Suprapubic skin (tissue), 4 donors: Measurements from ENCODE around the gene KRT31. TPM values are rescaled to one million over a fixed set of nuclear protein-coding genes. Genes with fewer than 3 reads are reported as not detected.

Experiments used
- DNase-seq, 2 donors: peaks; one replicate each; pipeline ENCODE4 v3.0.0-alpha.2; 2019; ENCODE audit warnings: low spot score in 2 of 2
- H3K27ac ChIP-seq: fragments of 200-600 bp; sonication (generic); one replicate; pipeline ENCODE4 v1.5.1; 2019
- H3K27me3 ChIP-seq: fragments of 200-600 bp; sonication (generic); one replicate; pipeline ENCODE4 v1.5.1; 2019
- H3K36me3 ChIP-seq: fragments of 200-600 bp; sonication (generic); one replicate; pipeline ENCODE4 v1.5.1; 2019
- H3K4me1 ChIP-seq: fragments of 200-600 bp; sonication (generic); one replicate; pipeline ENCODE4 v1.5.1; 2019
- H3K4me3 ChIP-seq: fragments of 200-600 bp; sonication (generic); one replicate; pipeline ENCODE4 v1.5.1; 2019; ENCODE audit warnings: mild to moderate bottlenecking
- H3K9me3 ChIP-seq: fragments of 200-600 bp; sonication (generic); one replicate; pipeline ENCODE4 v1.5.1; 2019
- EP300 ChIP-seq: sonication (generic); formaldehyde crosslinking; IDR thresholded peaks from one replicate; pipeline ENCODE4 v1.6.1; 2017; ENCODE audit warnings: antibody characterized with exemption
- POLR2A ChIP-seq, 2 donors: fragments of 450-650 bp; IDR thresholded peaks; one replicate each; pipeline ENCODE4 v1.6.1; 2017; ENCODE audit warnings: antibody characterized with exemption in 2 of 2, mild to moderate bottlenecking in 2 of 2, moderate library complexity in 2 of 2
- POLR2AphosphoS5 ChIP-seq, 3 donors: sonication (generic); formaldehyde crosslinking; IDR thresholded peaks; one replicate each; pipeline ENCODE4 v1.6.1; 2017; ENCODE audit warnings: antibody characterized with exemption in 3 of 3
- WGBS: methylation state at CpG from one replicate; pipeline ENCODE4 v1.1.5; 2018; 5-methylcytosine and 5-hydroxymethylcytosine counted together
- total RNA-seq, 4 donors: library from RNA; depleted of rRNA; stranded (reverse); fragments of >200 nt; gene quantifications; one replicate each; pipeline ENCODE4 v1.1.0, GENCODE V29; 2016
- TF ChIP-seq, protein P1 (sequence below), 2 donors: fragments of 200-600 bp in 1 of 2; fragments of 450-650 bp in 1 of 2; sonication (generic) in 1 of 2; IDR thresholded peaks; one replicate each; pipeline ENCODE4 v1.5.1; 2016 to 2019; ENCODE audit warnings: antibody characterized with exemption in 2 of 2, mild to moderate bottlenecking in 1 of 2, moderate library complexity in 1 of 2

KRT31 gene
- total RNA-seq, 4 donors from 2014 or later: 38.5 to 618 (median 84.8) TPM

DNA sequence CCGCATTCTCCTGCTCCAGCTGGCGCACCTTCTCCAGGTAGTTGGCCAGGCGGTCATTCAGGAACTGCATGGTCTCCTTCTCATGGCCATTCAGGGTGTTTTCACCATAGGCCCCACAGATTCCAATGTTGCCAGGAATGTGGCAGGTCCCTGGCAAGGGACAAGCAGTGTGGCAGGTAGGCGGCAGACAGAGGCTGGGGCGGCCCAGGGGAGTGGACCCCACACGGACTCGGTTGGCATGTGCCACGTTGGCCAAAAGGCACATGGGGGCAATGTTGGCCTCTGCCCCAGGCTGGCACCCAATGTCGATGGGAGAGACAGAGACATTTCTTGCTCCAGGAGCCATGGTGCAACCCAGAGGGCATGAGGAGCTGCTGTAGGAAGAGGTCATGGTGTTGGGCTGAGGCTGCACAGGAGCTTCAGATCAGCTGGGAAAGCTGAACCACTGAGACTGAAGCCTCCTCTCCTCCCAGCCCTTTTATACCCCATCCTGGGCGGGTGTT is 43.2 kb upstream of the KRT31 start, which contains the start of gene KRT38:
KRT38 (minus strand) TSS at position 453 of the 503 bp plus-strand sequence; CDS start at position 391, 62 bp downstream.
- WGBS: 92% methylated on average over 6 of the region's 10 CpGs
- peaks cover 11% of the 10 kb centered on the region for H3K27me3 ChIP-seq

DNA sequence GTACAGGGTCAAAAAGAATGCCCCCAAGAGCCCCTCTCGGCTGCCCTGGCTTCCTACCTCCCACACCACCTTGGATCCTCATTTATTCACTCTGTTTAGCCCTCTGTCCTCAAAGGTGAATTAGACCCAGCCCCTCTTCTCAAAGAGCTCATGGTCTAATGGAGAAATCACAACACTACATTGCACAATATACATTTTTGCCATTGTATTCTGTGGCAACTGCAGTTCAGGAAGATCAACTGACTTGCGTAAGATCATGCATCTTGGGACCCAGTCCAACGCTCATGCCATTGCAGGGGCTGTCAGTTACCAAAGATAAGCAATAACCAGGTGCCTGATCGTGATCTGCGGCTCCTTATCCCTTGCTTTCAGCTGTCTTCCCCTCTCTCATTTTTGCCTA is 42.0 kb upstream of the KRT31 start:
- H3K27ac ChIP-seq: no peak overlapping the region
- H3K36me3 ChIP-seq: no peaks in the 10 kb centered on the region
- 85% methylated on average over 4 of the region's 5 CpGs for WGBS
- DNase-seq: no peak
- TF ChIP-seq POLR2AphosphoS5 (IDR thresholded peaks at IDR 0.05) (no peak), EP300 (no peak), POLR2A (IDR thresholded peaks at IDR 0.05) (no peak)
- TF ChIP-seq, protein P1, sequence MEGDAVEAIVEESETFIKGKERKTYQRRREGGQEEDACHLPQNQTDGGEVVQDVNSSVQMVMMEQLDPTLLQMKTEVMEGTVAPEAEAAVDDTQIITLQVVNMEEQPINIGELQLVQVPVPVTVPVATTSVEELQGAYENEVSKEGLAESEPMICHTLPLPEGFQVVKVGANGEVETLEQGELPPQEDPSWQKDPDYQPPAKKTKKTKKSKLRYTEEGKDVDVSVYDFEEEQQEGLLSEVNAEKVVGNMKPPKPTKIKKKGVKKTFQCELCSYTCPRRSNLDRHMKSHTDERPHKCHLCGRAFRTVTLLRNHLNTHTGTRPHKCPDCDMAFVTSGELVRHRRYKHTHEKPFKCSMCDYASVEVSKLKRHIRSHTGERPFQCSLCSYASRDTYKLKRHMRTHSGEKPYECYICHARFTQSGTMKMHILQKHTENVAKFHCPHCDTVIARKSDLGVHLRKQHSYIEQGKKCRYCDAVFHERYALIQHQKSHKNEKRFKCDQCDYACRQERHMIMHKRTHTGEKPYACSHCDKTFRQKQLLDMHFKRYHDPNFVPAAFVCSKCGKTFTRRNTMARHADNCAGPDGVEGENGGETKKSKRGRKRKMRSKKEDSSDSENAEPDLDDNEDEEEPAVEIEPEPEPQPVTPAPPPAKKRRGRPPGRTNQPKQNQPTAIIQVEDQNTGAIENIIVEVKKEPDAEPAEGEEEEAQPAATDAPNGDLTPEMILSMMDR (IDR thresholded peaks at IDR 0.05): no peak
- no peaks in the 10 kb centered on the region for H3K4me1 ChIP-seq
- no peaks in the 10 kb centered on the region for H3K9me3 ChIP-seq
- no peak overlapping the region for H3K4me3 ChIP-seq
- H3K27me3 ChIP-seq: peaks cover 5% of the 10 kb centered on the region

More for the DNA sequence above, 43.2 kb upstream of the KRT31 start, which contains the start of gene KRT38:
- no peaks in the 10 kb centered on the region for H3K36me3 ChIP-seq
- TF ChIP-seq, protein P1 (IDR thresholded peaks at IDR 0.05): no peak
- TF ChIP-seq POLR2AphosphoS5 (IDR thresholded peaks at IDR 0.05): no peak
- TF ChIP-seq EP300: no peak
- TF ChIP-seq POLR2A (IDR thresholded peaks at IDR 0.05): no peak
- no peak within 1 kb of the TSS for H3K27ac ChIP-seq
- no peaks in the 10 kb centered on the region for H3K4me1 ChIP-seq
- no peaks in the 10 kb centered on the region for H3K9me3 ChIP-seq
- DNase-seq: no peak
- no peak within 1 kb of the TSS for H3K4me3 ChIP-seq

DNA sequence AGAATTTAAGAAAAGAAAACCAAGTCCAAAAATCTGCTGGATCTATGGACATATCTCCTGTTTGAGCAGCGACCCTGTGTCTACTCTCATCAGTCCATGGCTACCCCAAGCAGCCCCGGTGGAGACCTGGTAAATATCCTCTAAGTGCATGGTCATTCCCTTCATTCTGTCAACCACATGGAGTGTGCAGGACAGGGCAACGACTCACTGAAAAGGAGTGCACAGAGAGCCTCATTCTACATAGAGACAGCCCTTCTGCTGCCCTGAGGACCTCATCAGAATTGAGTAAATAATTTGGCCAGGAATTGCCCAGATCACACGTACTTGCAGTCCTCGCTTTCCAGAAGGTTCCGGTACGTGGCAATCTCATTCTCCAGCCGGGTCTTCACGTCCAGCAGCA is 40.4 kb upstream of the KRT31 start:
- Histone ChIP-seq H3K4me1 (no peaks in the 10 kb centered on the region), H3K9me3 (no peaks in the 10 kb centered on the region), H3K27me3 (peaks cover 5% of the 10 kb centered on the region), H3K4me3 (no peak overlapping the region), H3K27ac (no peak overlapping the region), H3K36me3 (no peaks in the 10 kb centered on the region)
- 80% methylated on average over 9 of the region's 9 CpGs for WGBS
- TF ChIP-seq, protein P1 (IDR thresholded peaks at IDR 0.05): no peak
- no peak for TF ChIP-seq POLR2AphosphoS5 (IDR thresholded peaks at IDR 0.05)
- no peak for TF ChIP-seq POLR2A (IDR thresholded peaks at IDR 0.05)
- TF ChIP-seq EP300: no peak
- no peak for DNase-seq

DNA sequence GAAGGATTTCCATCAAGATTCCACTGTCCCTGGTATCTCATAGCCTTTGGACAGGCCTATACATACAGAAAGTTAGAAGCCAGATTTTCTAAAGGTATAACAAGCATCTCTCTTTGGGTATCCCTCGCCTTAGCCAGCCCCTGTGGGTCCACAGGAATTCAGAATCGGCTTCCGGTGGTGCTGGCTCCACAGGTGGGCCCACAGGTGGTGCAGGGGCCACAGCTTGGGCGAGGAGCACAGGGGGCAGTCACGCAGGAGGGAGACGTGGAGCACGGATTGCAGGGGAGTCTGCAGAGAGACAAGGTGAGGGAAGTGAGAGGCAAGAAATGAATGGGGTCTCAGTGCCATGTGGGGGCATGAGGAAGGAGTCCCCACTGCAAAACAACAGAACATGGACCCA is 39.8 kb upstream of the KRT31 start:
- Histone ChIP-seq H3K27me3 (peaks cover 5% of the 10 kb centered on the region), H3K9me3 (no peaks in the 10 kb centered on the region), H3K4me3 (no peak overlapping the region), H3K36me3 (no peaks in the 10 kb centered on the region), H3K4me1 (no peaks in the 10 kb centered on the region), H3K27ac (no peak overlapping the region)
- no peak for DNase-seq
- WGBS: 87% methylated on average over 7 of the region's 7 CpGs
- TF ChIP-seq POLR2AphosphoS5 (IDR thresholded peaks at IDR 0.05) (no peak), EP300 (no peak), POLR2A (IDR thresholded peaks at IDR 0.05) (no peak)
- TF ChIP-seq, protein P1 (IDR thresholded peaks at IDR 0.05): no peak

DNA sequence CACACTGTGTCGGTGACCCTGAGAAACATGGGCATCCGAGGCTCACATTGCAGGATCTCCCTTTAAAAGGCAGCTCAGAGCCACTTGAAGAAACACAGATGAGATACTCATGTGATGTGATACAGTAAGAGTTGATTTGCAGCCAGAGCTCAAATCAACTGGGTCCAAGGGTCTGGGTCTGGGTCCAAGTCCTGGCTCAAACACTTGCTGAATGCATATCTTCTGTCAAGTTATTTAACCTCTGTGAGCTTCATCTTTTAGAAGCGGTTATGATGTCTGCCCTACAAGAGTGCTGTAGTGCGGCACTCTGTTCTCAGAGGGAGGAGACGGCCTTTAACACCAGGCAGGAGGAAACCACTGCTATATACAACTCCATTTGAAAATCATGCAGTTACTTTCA is 37.0 kb upstream of the KRT31 start:
- H3K27ac ChIP-seq: no peak overlapping the region
- no peaks in the 10 kb centered on the region for H3K9me3 ChIP-seq
- TF ChIP-seq, protein P1 (IDR thresholded peaks at IDR 0.05): no peak
- TF ChIP-seq POLR2A (IDR thresholded peaks at IDR 0.05) (no peak), EP300 (no peak), POLR2AphosphoS5 (IDR thresholded peaks at IDR 0.05) (no peak)
- H3K4me1 ChIP-seq: no peaks in the 10 kb centered on the region
- H3K4me3 ChIP-seq: no peak overlapping the region
- DNase-seq: no peak
- H3K27me3 ChIP-seq: peaks cover 10% of the 10 kb centered on the region
- 76% methylated on average over 5 of the region's 5 CpGs for WGBS
- H3K36me3 ChIP-seq: no peaks in the 10 kb centered on the region
